Tibial nerve (tissue), 4 donors: ENCODE data around the gene PPP1R1B. TPM values are rescaled to one million over a fixed set of nuclear protein-coding genes. Genes with fewer than 3 reads are reported as not detected.

Experiments
- DNase-seq, 2 donors: peaks; one replicate each; pipeline ENCODE4 v3.0.0-alpha.2; 2019; ENCODE audit warnings: low spot score in 2 of 2
- H3K27ac ChIP-seq, 4 donors: fragments of 200-600 bp; sonication (generic) in 3 of 4; one replicate each; pipeline ENCODE4 v1.5.1; 2017 to 2019; ENCODE audit warnings: mild to moderate bottlenecking in 1 of 4
- H3K27me3 ChIP-seq, 2 donors: fragments of 200-600 bp; sonication (generic) in 1 of 2; one replicate each; pipeline versions ENCODE4 v1.5.1 to v1.6.0; 2017 to 2019
- H3K36me3 ChIP-seq, 3 donors: fragments of 200-600 bp; sonication (generic); one replicate each; pipeline ENCODE4 v1.5.1; 2018 to 2019
- H3K4me1 ChIP-seq, 4 donors: fragments of 200-600 bp; sonication (generic) in 3 of 4; one replicate each; pipeline ENCODE4 v1.5.1; 2017 to 2019
- H3K4me3 ChIP-seq, 4 donors: fragments of 200-600 bp; sonication (generic) in 3 of 4; one replicate each; pipeline ENCODE4 v1.5.1; 2017 to 2019; ENCODE audit warnings: mild to moderate bottlenecking in 1 of 4, moderate library complexity in 1 of 4
- H3K9me3 ChIP-seq, 4 donors: fragments of 200-600 bp; sonication (generic) in 3 of 4; one replicate each; pipeline ENCODE4 v1.5.1; 2017 to 2019
- EP300 ChIP-seq, 2 donors: sonication (generic); formaldehyde crosslinking; IDR thresholded peaks; one replicate each; pipeline ENCODE4 v1.6.1; 2017; ENCODE audit warnings: antibody characterized with exemption in 2 of 2, mild to moderate bottlenecking in 1 of 2
- POLR2A ChIP-seq, 2 donors: fragments of 450-650 bp; IDR thresholded peaks; one replicate each; pipeline ENCODE4 v1.6.1; 2017; ENCODE audit warnings: antibody characterized with exemption in 2 of 2, mild to moderate bottlenecking in 2 of 2, moderate library complexity in 2 of 2
- WGBS, 2 donors: methylation state at CpG; one replicate each; pipeline ENCODE4 v1.1.5; 2018; 5-methylcytosine and 5-hydroxymethylcytosine counted together
- total RNA-seq, 4 donors: library from RNA; depleted of rRNA; stranded (reverse); fragments of >200 nt; gene quantifications; one replicate each; pipeline ENCODE4 v1.1.0, GENCODE V29; 2016
- TF ChIP-seq, protein P1 (sequence below), 5 experiments: fragments of 200-600 bp in 3 of 5; fragments of 450-650 bp in 2 of 5; sonication (generic) in 3 of 5; IDR thresholded peaks; one replicate each; pipeline ENCODE4 v1.5.1; 2016 to 2019; ENCODE audit warnings: antibody characterized with exemption in 5 of 5, mild to moderate bottlenecking in 3 of 5, moderate library complexity in 2 of 5

PPP1R1B gene
- total RNA-seq, 4 donors from 2014 or later: 10.4 to 20.4 (median 12.7) TPM

DNA sequence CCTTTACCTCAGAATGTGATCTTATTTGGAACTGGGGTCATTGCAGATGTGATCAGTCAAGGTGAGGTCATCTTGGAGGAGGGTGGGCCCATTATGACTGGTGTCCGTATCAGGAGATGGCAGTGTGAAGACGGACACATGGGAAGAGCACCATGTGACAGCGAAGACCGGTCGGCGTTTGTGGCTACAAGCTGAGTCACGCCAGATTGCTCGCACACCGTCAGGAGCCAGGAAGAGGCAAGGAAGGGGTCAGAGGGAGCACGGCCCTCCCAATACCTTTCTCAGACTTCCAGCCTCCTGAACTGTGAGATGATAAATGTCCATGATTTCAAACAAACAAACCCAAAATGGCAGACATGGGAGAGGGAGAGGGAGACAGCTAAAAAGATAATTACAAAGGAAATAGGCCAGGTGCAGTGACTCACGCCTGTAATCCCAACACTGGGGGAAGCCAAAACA is 23.4 kb downstream of the PPP1R1B start:
- no peak for TF ChIP-seq EP300 (IDR thresholded peaks at IDR 0.05)
- TF ChIP-seq, protein P1, sequence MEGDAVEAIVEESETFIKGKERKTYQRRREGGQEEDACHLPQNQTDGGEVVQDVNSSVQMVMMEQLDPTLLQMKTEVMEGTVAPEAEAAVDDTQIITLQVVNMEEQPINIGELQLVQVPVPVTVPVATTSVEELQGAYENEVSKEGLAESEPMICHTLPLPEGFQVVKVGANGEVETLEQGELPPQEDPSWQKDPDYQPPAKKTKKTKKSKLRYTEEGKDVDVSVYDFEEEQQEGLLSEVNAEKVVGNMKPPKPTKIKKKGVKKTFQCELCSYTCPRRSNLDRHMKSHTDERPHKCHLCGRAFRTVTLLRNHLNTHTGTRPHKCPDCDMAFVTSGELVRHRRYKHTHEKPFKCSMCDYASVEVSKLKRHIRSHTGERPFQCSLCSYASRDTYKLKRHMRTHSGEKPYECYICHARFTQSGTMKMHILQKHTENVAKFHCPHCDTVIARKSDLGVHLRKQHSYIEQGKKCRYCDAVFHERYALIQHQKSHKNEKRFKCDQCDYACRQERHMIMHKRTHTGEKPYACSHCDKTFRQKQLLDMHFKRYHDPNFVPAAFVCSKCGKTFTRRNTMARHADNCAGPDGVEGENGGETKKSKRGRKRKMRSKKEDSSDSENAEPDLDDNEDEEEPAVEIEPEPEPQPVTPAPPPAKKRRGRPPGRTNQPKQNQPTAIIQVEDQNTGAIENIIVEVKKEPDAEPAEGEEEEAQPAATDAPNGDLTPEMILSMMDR (IDR thresholded peaks at IDR 0.05): no peak
- TF ChIP-seq POLR2A (IDR thresholded peaks at IDR 0.05): no peak
- no peaks in the 10 kb centered on the region for H3K27me3 ChIP-seq
- H3K27ac ChIP-seq: no peak overlapping the region
- peaks cover 0 to 4% (median 0%) of the 10 kb centered on the region in 3 donors for H3K36me3 ChIP-seq
- peaks cover 0 to 46% (median 22%) of the 10 kb centered on the region in 4 donors for H3K4me1 ChIP-seq
- no peaks in the 10 kb centered on the region for H3K9me3 ChIP-seq
- no peak for DNase-seq
- no peak overlapping the region for H3K4me3 ChIP-seq
- 92 to 93% methylated on average over 11 of the region's 11 CpGs for WGBS, 2 donors

DNA sequence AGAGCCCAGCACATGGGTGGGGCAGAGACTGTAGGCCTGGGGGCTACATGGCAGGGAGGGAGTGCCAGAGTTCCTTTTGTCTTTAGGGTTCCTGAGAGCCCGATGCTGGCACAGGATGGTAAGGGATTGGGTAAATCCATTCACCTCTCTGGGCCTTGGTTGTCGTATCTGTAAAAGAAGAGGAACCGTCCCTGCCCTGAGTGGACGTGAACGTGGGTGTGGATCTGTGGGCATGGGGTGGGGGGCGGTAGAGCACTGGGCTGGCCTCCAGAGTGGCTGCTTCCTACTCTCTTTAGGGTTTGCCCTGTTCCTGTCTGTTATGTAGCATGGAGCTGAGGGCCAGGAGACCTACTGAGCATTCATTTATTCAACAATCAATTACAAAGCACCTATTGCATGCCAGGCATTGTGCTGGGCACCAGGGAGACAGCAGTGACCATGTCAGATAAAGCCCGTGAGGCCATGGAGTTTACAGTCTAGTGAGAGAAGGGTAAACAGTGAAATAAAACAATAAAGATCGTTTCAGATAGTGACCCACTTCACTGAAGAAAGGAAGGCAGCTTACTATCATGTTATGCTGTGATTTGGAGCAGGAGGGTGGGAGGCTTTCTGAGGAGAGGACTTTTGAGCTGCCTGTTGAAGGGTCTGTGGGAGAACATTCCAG is 25.3 kb downstream of the PPP1R1B start:
- Histone ChIP-seq H3K4me3 (no peak overlapping the region), H3K27me3 (no peaks in the 10 kb centered on the region), H3K27ac (peak overlapping the region; percentile 80 to 94 (median 88)), H3K36me3 (peaks cover 0 to 17% (median 0%) of the 10 kb centered on the region in 3 donors), H3K4me1 (peaks cover 0 to 56% (median 22%) of the 10 kb centered on the region in 4 donors), H3K9me3 (no peaks in the 10 kb centered on the region)
- DNase-seq: no peak
- 41 to 46% methylated on average over 8 of the region's 8 CpGs for WGBS, 2 donors
- TF ChIP-seq, protein P1 (IDR thresholded peaks at IDR 0.05): no peak
- TF ChIP-seq EP300 (IDR thresholded peaks at IDR 0.05) (no peak), POLR2A (IDR thresholded peaks at IDR 0.05) (no peak)

DNA sequence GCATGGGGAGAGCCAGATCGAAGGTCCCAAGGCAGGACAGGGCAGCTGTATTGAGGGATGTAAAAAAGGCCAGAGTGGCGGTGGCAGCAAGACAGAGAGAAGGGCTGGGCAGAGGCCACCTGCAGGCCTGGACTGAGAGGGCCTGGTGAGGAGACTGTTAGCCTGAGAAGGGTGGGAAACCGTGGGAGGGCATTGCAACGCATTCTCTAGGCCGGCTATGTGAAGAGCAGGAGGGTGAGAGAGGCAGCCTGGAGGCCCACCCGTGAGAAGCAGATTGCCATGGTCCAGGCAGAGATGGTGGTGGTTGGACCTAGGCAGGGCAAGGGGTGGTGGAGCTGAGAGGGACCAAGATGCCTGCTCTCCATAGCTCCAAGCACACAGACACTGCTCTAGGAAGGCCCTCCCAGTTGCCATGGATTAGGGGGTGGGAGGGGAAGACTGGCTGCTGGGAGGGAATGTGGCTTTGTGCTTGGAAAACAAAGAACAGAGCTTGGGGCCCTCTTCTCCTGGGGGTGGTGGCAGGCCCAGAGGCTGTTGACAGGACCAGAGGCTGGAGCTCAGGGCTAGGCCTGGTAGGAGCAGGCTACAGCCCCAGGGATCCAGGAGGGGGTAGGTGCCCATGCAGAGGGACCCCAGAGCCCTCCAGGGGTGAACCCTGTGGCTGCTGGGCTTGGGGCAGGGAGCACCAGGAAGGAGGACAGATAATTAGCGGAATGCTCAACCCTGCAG is 26.0 kb downstream of the PPP1R1B start:
- peak in 1 of 2 donors; percentile 62 for TF ChIP-seq POLR2A (IDR thresholded peaks at IDR 0.05)
- peak in 1 of 2 donors; percentile 79 for TF ChIP-seq EP300 (IDR thresholded peaks at IDR 0.05)
- TF ChIP-seq, protein P1 (IDR thresholded peaks at IDR 0.05): no peak
- Histone ChIP-seq H3K9me3 (no peaks in the 10 kb centered on the region), H3K27ac (peak overlapping the region; percentile 80 to 94 (median 88)), H3K36me3 (peaks cover 0 to 24% (median 3%) of the 10 kb centered on the region in 3 donors), H3K27me3 (no peaks in the 10 kb centered on the region), H3K4me1 (peaks cover 0 to 52% (median 22%) of the 10 kb centered on the region in 4 donors), H3K4me3 (peak overlapping the region in 3 of 4 donors; percentile 5 to 40 (median 11))
- 45% methylated on average over 7 of the region's 7 CpGs for WGBS, 2 donors
- no peak for DNase-seq

DNA sequence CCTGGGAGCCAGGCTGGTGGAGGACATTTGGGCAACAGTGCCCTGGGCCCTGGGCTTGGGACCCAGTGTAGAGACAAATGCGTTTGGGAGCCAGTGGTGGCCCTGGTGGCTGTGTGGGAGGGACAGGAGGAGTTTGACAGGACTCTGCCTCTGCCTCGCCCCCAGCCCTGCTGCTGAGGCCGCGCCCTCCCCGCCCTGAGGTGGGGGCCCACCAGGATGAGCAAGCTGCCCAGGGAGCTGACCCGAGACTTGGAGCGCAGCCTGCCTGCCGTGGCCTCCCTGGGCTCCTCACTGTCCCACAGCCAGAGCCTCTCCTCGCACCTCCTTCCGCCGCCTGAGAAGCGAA is 26.5 kb downstream of the PPP1R1B start:
- Histone ChIP-seq H3K36me3 (peaks cover 0 to 29% (median 7%) of the 10 kb centered on the region in 3 donors), H3K27ac (peak overlapping the region; percentile 80 to 94 (median 88)), H3K4me3 (peak overlapping the region; percentile 5 to 40 (median 18)), H3K27me3 (no peaks in the 10 kb centered on the region), H3K4me1 (peaks cover 0 to 53% (median 22%) of the 10 kb centered on the region in 4 donors), H3K9me3 (no peaks in the 10 kb centered on the region)
- DNase-seq: no peak
- WGBS, 2 donors: 54 to 77% methylated on average over 12 of the region's 12 CpGs
- no peak for TF ChIP-seq EP300 (IDR thresholded peaks at IDR 0.05)
- no peak for TF ChIP-seq POLR2A (IDR thresholded peaks at IDR 0.05)

DNA sequence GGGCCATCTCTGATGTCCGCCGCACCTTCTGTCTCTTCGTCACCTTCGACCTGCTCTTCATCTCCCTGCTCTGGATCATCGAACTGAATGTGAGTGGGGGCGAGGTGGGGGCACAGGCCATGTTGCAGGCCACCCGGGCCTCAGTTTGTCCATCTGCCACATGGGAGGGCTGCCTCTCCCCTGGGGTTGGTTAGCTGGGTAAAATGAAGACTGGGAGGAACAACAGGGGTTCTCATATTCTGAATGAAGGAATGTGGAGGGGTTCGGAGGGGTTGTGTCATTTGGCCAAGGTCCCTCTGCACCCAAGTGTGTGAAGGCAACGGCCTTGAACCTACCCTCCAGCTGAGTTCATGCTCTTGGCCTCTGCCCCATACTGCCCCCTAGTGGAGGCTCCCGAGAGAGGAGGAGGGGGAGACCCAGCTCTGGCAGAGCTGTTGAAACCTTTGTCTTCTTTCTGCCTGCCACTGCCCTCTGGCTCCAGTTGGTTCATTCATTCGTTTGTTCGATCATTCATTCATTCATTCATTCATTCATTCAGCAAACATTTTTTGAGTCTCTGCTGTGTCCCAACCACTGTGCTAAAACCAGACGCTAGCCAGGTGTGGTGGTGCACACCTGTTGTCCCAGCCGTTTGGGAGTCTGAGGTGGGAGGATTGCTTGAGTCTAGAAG is 27.0 kb downstream of the PPP1R1B start:
- peak; percentile 59 to 60 for DNase-seq
- H3K4me3 ChIP-seq: peak overlapping the region; percentile 5 to 40 (median 18)
- H3K4me1 ChIP-seq: peaks cover 0 to 57% (median 24%) of the 10 kb centered on the region in 4 donors
- TF ChIP-seq EP300 (IDR thresholded peaks at IDR 0.05) (no peak), POLR2A (IDR thresholded peaks at IDR 0.05) (no peak)
- TF ChIP-seq, protein P1 (IDR thresholded peaks at IDR 0.05): peak; percentile 72 to 88 (median 73)
- H3K27ac ChIP-seq: peak overlapping the region; percentile 80 to 94 (median 88)
- H3K27me3 ChIP-seq: no peaks in the 10 kb centered on the region
- H3K36me3 ChIP-seq: peaks cover 0 to 34% (median 10%) of the 10 kb centered on the region in 3 donors
- 53 to 54% methylated on average over 14 of the region's 14 CpGs for WGBS, 2 donors
- no peaks in the 10 kb centered on the region for H3K9me3 ChIP-seq
